Stimulated activated CD8-positive, alpha-beta memory T cell treated with anti-CD3 and anti-CD28 coated beads, Interleukin-12 subunit alpha, Interleukin-12 subunit beta, amount 100 ng/mL, for 24 hours (primary cell): ENCODE measurements around the gene DUOX1.

Experiments used
- DNase-seq: peaks from one replicate; pipeline ENCODE4 v3.0.0-alpha.2; 2020; ENCODE audit errors: extremely low read depth

DUOX1 gene

DNA sequence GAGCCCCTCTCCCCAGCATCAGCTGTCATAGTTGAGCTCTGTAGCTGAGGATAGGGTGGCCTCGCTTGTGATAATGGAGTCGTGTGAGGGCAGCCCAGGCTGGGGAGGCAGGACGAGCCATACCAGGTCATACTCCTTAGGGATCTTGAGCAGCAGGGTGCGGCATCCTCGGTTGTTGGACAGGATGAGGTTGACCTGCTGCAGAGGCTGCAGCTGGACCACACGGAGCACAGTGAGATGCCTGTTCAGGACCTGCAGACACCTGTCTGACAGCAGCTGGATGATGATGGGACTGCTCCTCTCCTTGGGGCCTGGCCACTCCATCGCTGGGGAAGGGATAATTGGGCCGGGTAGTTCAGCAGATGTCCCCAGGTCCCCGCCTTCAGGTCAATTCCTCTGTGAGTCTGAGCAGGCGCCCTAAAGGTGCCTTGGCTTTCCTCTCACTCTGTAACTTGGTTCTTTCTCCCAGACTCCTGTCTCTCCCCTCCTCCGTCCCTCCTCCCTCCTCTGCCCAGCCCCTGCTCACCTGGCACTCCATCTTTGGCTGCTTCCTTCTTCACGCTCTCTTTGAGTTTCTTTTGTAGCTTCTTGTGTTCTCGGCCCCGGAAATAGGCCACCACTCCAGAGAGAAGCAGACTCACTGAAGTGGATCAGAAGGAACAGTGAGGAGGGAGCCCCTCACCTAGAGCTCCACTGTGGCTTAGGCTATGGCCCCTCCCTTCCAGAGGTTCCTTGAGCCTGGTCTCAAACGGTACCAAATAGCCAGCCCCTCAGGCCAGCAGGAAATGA is 23.6 kb upstream of the DUOX1 start:
- DNase-seq = no peak

- DNase-seq = no peak
These were observed 21.7 kb upstream of the DUOX1 start for GRCh38 chr15:45107941-45108630.

DNA sequence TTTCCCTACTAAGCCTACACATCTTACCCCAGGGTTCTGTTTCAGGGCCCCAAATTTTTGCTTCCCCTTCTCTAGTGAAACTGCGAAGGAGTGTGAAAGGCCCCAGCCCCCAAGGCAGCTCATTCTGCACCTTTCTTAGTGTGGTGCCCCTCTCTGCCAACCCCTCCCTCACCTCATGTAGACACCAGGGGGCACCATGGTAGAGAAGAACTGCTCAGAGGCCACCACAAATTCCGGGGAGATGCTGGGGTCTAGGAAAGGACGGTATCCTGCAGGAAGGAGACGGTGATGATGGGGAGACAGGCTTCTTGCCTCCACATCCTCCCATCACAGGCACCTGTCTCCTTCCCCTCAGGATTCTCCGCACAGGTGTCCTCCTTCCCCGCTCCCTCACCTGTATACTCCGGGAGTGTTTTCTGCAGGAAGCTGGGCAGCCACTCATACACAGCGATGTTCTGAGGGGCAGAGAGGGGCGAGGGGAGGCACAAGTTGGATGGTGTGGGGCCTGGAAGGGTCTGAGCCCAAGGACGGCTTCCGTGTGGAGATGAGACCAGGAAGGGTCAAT is 19.5 kb upstream of the DUOX1 start:
- no peak for DNase-seq

GRCh38 chr15:45111390-45112142 is 18.2 kb upstream of the DUOX1 start:
- DNase-seq = no peak

GRCh38 chr15:45112143-45112590 is 17.6 kb upstream of the DUOX1 start:
- DNase-seq = no peak

DNA sequence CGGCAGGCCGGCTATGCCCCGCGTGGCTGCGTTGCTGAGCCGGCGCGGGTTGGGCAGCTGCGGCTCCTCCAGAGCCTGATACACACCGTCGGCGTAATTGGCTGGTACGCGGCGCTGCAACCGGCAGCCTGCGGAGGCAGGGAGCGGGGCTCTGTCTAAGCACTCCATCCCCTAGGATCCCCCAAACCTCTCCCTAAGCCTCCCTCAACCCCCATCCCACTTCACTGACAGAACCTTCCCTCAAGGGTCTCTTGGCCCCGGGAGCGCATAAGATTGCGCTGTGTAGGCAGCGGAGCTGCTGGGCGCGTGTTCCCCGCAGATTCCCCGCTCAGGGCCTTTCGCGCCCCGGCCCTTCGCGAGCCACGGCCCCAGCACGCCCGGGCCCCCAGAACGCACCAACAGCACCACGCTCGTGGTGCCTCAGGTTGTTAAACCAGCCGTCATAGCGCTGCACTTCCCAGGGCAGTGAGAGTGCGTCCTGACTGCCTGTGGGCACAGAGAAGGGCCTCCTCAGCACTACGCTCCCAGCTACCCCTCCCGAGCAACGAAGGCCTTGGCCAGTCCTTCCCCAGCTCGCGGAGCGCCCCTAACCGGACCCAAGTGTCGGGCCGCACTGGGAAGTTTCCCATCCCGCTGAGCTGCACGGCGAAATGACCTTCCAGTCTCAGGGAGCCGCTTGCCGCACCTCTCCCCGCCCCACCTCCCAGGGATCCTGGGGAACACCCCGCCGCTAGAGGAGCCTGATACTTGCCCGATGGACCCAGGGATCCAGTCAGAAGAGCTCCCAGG is 17.0 kb upstream of the DUOX1 start:
- DNase-seq = no peak

DNA sequence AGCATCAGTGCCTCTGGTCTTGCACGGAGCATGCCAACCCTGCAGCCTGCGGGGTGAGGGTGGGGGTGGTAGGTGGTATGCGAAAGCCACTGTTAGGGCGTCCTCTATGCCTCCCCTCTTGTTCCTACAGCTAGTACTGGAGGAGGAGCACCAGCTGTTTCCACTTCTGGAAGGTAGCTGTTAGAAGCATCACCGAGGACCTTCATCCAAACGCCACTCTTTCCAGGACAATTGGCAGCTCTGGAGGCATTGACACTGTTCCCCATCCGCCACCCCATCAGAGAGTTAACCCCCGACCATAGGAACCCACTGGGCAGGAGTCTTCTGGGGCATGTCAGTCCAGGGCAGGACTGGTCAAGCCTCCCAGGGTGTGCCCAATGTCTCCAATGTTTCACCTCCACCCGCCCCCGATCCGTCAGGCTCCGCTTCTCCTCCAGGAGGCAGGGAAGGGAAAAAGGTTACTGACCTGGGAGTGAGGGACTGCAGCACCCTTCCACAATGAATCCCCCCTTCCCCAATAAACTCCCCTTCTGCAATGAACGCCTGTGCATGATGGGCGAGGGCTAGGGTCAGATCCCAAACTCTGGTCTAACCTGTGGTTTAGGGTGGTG is 16.3 kb upstream of the DUOX1 start:
- no peak for DNase-seq

- no peak for DNase-seq
These were observed 15.6 kb upstream of the DUOX1 start, which contains the start of the genes DUOX2 and DUOXA2 for GRCh38 chr15:45114076-45114750. DUOX2 (minus strand) TSS chr15:45114172; CDS start chr15:45113411, 761 bp downstream. DUOXA2 (plus strand) TSS chr15:45114326; CDS start chr15:45114606, 280 bp downstream.

GRCh38 chr15:45114751-45115085 is 15.1 kb upstream of the DUOX1 start:
- no peak for DNase-seq

DNA sequence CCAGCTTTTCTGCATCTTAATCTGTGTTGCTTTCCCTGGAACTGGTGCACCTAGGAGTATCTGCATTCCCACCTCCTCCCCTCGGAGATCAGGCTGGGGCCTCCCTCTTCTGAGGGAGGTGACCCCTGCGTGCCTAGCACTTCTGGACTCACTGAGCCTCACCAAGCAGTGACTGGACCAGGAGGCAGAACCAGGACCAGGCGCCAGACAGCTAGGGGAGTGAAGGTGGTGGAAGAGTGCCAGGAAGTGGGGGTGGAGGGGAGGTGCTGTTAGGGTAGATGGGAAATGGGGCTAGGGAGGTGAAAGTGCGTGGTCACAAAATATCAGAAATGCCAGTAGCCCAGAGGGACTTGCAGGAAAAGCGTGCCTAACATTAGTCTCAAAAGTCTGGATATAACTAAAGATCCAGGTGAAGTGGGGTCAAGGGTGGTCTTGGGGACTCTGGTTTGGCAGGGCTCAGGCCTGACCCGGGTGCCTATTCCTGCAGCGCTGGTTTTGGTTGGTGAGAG is 14.4 kb upstream of the DUOX1 start:
- no peak for DNase-seq

GRCh38 chr15:45116006-45116481 is 13.8 kb upstream of the DUOX1 start:
- no peak for DNase-seq

DNA sequence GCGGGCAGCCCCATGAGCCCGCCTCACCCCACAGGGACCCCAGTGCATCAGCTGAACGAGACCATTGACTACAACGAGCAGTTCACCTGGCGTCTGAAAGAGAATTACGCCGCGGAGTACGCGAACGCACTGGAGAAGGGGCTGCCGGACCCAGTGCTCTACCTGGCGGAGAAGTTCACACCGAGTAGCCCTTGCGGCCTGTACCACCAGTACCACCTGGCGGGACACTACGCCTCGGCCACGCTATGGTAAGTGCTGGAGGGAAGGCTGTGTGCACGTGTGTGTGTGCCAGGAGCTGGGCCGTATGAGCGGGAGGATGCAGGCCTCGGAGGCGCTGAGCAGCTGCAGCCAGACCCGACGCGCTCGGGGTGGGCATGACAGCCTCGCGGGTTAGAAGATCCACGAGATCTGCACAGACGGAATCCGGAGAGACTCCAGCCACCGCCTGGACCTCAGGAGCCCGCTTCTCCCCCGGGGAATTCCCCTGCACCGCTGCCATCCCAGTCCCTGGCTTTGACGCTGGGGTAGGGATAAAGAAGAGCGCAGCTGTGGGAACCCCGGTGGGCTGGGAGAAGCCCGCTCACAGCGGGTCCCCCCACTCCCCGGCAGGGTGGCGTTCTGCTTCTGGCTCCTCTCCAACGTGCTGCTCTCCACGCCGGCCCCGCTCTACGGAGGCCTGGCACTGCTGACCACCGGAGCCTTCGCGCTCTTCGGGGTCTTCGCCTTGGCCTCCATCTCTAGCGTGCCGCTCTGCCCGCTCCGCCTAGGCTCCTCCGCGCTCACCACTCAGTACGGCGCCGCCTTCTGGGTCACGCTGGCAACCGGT is 13.1 kb upstream of the DUOX1 start:
- DNase-seq = no peak

DNA sequence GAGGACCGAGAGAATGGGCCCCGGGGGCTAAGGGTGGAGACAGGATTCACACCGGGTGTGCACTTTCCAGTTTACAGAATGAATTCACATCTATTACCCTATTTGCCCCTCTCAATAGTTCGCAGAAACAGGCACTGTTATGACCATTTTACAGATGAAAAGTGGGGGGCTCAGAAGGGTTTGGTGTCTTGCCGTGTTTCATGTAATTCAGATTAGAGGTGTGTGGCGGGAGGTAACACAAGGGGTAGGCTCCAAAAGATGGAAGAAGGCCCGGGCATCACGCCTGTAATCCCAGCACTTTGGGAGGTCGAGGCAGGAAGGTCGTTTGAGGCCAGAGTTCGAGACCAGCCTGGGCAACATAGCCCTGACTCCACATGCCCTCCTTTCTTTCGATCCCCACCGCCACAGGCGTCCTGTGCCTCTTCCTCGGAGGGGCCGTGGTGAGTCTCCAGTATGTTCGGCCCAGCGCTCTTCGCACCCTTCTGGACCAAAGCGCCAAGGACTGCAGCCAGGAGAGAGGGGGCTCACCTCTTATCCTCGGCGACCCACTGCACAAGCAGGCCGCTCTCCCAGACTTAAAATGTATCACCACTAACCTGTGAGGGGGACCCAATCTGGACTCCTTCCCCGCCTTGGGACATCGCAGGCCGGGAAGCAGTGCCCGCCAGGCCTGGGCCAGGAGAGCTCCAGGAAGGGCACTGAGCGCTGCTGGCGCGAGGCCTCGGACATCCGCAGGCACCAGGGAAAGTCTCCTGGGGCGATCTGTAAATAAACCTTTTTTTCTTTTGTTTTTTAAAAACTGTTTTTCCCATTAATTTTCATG is 12.3 kb upstream of the DUOX1 start:
- DNase-seq = no peak

GRCh38 chr15:45118131-45118588 is 11.6 kb upstream of the DUOX1 start:
- peak; percentile 65 for DNase-seq

- DNase-seq = no peak
These were observed 10.8 kb upstream of the DUOX1 start for GRCh38 chr15:45118996-45119395.

- DNase-seq = no peak
These were observed 9.5 kb upstream of the DUOX1 start for GRCh38 chr15:45120081-45120972.

GRCh38 chr15:45121020-45121419 is 8.8 kb upstream of the DUOX1 start:
- no peak for DNase-seq
